GM04503 (cell line): Measurements from ENCODE around the gene RIN3.

ENCODE experiments used
- DNase-seq: peaks from one replicate; pipeline ENCODE4 v3.0.0-alpha.2; 2012; ENCODE audit warnings: low read depth

The RIN3 gene

DNA sequence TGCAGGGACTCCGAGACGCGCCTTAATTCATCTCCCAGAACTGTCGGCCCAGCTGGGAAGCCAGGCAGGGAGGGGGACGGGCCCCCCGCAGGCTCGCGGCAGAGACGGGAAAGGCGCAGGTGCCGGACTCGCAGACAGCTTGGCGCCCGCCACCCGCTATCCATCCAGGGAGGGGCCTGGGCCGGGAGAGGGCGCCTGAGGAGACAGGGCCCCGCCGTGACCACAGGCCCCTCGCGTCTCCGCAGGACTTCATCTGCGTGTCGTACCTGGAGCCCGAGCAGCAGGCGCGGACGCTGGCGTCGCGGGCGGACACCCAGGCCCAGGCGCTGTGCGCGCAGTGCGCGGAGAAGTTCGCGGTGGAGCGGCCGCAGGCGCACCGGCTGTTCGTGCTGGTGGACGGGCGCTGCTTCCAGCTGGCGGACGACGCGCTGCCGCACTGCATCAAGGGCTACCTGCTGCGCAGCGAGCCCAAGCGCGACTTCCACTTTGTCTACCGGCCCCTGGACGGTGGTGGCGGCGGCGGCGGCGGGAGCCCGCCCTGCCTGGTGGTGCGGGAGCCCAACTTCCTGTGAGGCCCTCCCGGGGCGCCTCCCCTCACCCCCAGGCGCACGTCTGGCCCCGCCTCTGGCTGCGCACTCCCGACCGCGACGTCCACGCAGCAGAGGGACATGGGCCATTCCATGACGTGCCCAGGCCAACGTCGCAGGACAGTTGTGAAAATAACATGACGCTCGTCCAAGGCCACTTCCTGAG lies 174.3 kb downstream of the RIN3 start:
- no peak for DNase-seq

DNA sequence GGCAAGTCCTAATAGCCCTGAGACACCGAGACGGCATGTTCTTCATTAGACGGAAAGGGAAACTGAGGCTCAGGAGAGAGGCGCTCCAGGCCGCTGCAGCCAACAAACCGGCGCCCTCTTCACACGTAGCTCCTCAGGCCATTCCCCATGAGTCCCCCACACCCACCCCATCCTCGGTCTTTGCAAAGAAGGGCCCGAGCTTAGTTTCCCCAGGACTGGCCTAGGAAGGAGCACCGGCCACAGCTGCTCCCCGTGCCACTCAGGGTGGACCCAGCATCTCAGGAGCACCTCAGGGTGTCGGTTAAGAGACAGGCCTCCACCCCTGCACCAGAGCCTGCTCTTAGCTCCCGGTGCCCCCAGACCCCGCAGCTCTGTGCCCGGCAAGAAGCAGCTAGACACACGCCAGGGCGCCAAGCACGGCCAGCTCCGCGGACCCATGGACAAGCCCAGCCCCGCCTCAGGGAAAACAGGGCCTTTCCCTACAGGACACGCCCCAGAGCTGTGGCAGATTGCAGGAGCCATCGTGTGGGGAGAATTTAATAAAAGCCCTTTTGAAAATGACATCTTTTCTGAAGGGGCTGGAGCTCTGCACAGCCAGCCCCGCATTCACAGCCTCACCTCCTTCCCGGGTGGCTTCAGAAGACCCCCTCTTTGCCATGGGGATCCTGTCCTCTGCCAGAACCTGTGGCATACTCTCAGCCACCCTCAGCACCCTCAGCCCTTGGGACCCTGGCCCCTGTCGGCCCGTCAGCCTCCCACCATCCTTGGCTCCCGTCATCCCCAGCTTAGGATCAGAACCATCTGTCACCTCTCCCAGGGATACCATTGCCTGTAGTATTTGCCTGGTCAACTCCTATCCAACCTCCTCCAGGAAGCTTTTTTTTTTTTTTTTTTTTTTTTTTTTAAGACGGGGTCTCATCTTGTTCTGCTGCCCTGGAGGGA lies 175.1 kb downstream of the RIN3 start:
- DNase-seq: no peak

DNA sequence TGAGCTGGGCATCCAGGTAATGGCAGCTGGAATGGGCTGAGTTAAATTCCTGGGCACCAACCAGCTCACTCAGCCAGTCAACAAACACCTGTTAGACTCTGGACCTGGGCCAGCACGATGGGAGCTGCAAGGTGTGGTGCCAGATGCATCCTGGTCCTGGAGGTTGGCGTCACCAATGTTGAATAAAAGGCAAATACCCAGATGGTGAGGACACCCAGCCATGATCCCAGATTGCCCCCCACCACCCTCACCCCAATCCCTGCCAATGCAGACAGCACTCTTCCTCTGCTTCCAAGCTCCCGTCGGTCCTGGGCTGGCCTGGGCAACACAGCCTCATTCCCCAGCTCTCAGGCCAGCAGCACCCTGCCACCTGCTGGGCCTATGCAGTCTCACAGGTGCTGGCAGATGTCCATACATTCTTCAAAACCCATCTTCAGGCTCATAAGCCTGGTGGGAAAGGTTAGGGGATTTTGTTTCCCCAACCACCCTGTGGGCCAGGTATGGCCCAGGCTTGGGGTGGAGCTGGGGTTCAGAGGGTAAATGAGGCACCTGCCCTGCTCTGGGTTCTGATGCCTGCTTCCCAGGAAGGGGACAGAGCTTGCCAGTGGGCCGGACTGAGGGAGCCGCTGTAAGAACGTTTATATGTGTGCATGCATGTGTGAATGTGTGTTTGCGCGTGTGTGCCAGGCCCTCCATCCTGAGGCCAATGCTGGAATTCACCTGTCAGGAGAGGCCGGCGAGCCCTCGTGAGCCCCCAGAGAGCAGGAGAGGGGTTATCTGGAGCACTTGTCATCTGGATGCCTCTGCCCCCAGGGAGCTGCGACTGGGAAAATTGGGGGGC lies 176.8 kb downstream of the RIN3 start:
- DNase-seq: no peak

- no peak for DNase-seq
Observed at GRCh38 chr14:92692822-92693226, 179.2 kb downstream of the RIN3 start.

GRCh38 chr14:92693998-92694795 lies 180.6 kb downstream of the RIN3 start:
- DNase-seq: no peak

DNA sequence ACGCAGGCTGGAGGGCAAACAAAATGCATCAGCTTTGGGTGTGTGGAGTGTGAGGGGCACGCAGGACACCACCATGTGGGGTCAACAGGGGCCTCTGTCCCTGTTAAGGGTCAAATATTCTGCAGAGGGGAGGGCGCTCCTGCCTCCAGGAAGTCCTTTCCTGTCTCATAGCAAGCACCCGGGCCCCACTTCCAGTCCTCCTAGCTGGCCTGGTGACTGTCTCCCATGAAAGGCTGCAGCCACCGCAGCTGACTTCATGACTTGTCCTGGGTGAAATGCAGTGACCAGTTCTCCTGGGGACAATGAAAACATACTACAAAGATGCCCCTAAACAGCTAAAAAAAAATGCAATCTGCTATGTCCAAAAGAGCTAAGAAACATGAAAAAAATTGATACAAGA lies 181.2 kb downstream of the RIN3 start:
- DNase-seq: no peak

GRCh38 chr14:92695562-92695961 lies 182.0 kb downstream of the RIN3 start:
- DNase-seq: no peak

- DNase-seq: no peak
Observed at GRCh38 chr14:92696366-92696765, 182.8 kb downstream of the RIN3 start.

- no peak for DNase-seq
Observed at GRCh38 chr14:92698393-92698792, 184.8 kb downstream of the RIN3 start.

DNA sequence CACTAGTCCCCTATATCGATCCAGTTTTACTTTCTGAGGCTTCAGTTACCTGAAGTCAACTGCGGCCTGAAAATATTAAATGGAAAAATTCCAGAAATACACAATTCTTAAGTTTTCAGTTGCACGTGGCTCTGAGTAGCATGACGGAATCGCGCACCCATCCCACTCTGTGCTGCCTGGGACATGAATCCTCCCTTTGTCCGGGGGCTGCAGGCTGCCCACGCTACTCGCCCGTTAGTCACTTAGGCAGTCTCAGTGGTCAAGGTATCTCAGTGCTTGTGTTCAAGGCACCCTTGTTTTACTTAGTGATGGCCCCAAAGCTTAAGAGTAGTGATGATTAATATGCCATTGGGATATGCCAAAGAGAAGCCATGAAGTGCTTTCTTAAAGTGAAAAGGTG lies 188.2 kb downstream of the RIN3 start:
- DNase-seq: no peak

- DNase-seq: no peak
Observed at GRCh38 chr14:92702441-92702918, 188.9 kb downstream of the RIN3 start.

DNA sequence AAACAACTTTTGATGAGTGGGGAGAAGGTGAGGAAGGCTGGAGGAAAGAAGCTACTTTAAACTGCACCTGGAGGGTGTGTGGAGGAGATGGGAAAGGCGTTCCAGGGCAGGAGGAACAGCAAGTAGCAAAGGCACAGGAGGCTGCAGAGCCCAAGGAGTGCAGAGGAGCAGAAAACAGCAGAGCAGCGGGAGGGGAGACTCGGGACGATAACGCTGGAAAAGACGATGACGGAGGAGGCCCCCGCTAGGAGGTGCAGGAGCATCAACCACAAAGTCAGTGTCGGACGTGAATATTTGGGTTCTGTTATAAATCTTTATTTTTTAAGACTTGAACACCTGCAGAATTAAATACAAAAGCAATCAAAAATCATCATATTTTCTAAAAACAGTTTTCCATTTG lies 189.9 kb downstream of the RIN3 start:
- DNase-seq: no peak

GRCh38 chr14:92704036-92704804 lies 190.6 kb downstream of the RIN3 start:
- DNase-seq: no peak

GRCh38 chr14:92704821-92705220 lies 191.2 kb downstream of the RIN3 start:
- DNase-seq: no peak

DNA sequence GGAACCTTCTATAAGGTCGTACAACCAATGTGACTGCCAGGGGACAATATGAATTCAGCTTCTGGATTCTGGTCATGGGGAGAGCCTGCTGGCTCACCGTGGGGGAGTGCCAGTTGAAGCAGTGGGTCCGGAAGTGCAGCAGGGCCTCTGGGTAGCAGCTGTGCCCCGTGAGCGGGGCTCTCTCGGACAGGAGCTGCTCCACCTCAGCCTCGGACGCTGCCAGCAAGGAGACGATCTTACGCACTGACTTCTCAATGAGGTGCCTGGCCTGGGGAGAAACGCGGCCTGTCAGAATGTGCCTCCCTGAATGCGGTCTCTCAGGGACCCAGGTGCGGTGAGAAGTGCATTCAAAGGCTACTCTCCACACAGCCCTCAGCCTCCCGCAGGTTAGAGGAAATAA lies 192.8 kb downstream of the RIN3 start:
- DNase-seq: no peak

GRCh38 chr14:92709340-92710000 lies 195.9 kb downstream of the RIN3 start:
- DNase-seq: no peak

DNA sequence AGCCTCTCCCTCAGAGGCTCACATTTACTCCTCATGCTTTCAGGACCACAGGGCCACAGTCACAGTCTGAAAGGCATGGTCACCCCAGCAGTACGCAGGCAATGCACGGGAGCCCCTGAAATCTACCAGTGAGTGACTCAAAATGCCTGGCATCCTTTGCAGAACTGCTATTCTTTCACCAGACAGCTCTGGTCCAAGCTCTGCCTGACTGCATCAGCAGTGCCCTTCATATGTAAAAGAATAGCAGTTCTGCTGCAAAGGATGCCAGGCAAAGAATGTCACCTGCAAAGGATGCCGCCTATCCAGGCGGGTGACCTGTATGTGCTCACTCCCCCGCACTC lies 196.4 kb downstream of the RIN3 start:
- no peak for DNase-seq

- no peak for DNase-seq
Observed at GRCh38 chr14:92711976-92712653, 198.5 kb downstream of the RIN3 start.

- DNase-seq: no peak
Observed at GRCh38 chr14:92712654-92713051, 199.1 kb downstream of the RIN3 start.
